HG03196 (cell line): ENCODE measurements around the gene CAMTA1.
A peak's percentile ranks its signal among the peaks of the same experiment; 100 is the strongest.
"Not testable (repeated sequence)": the region's sequence is repeated elsewhere in the genome, so short reads cannot be mapped to it uniquely, and the experiment has no call there.

Experiments
- ATAC-seq: cut with Tn5 transposase; IDR thresholded peaks from one replicate; pipeline ENCODE4 v1.9.1; 2021; ENCODE audit not compliant: unreplicated experiment

Gene CAMTA1, protein sequence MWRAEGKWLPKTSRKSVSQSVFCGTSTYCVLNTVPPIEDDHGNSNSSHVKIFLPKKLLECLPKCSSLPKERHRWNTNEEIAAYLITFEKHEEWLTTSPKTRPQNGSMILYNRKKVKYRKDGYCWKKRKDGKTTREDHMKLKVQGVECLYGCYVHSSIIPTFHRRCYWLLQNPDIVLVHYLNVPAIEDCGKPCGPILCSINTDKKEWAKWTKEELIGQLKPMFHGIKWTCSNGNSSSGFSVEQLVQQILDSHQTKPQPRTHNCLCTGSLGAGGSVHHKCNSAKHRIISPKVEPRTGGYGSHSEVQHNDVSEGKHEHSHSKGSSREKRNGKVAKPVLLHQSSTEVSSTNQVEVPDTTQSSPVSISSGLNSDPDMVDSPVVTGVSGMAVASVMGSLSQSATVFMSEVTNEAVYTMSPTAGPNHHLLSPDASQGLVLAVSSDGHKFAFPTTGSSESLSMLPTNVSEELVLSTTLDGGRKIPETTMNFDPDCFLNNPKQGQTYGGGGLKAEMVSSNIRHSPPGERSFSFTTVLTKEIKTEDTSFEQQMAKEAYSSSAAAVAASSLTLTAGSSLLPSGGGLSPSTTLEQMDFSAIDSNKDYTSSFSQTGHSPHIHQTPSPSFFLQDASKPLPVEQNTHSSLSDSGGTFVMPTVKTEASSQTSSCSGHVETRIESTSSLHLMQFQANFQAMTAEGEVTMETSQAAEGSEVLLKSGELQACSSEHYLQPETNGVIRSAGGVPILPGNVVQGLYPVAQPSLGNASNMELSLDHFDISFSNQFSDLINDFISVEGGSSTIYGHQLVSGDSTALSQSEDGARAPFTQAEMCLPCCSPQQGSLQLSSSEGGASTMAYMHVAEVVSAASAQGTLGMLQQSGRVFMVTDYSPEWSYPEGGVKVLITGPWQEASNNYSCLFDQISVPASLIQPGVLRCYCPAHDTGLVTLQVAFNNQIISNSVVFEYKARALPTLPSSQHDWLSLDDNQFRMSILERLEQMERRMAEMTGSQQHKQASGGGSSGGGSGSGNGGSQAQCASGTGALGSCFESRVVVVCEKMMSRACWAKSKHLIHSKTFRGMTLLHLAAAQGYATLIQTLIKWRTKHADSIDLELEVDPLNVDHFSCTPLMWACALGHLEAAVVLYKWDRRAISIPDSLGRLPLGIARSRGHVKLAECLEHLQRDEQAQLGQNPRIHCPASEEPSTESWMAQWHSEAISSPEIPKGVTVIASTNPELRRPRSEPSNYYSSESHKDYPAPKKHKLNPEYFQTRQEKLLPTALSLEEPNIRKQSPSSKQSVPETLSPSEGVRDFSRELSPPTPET (N-terminal part only)

DNA sequence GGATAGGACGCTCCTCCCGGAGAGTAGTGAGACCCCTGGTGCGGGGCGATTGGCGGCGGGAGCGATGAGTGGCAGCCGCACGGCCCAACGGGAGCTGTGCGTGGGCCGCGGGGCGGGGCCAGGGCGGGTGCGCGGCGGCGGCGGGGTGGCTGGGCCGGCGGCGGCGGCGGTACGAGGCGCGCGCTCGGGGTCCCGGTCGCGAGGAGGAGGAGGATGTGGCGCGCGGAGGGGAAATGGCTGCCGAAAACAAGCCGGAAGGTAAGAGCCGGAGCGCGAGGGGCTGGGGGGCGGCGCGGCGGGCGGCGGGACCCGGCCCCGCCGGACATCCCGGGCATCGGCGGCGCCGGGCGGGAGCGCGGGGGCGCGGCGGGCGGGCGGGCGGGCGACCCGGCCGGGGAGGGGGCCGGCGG, at the start of gene CAMTA1:
TSS of gene CAMTA1 (plus strand) at position 137 of the 410 bp plus-strand sequence. CDS start at position 214, 77 bp downstream.
- ATAC-seq: peak; percentile 76

DNA sequence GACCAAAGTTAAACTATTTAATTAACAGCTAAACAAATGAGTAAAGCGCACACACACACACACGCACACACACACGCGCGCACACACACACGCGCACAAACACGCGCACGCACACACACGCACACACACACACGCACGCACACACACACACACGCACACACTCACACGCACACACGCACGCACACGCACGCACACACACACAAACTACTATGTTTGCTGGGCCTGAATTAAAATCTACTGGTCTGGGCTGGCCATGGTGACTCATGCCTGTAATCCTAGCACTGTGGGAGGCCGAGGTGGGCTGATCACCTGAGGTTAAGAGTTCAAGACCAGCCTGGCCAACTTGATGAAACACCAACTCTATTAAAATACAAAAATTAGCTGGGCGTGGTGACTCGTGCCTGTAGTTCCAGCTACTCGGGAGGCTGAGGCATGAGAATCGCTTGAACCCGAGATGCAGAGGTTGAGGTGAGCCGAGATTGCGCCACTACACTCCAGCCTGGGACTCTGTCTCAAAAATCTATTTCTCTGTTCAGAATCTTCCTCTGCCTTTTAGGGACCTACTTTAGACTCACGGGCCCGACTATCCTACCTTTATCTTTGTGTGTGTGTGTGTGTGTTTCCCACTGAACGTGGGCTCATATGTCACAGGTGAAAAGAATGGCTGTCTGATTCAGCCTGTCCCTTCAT, 46.1 kb upstream of the CAMTA1 start:
- no peak for ATAC-seq

DNA sequence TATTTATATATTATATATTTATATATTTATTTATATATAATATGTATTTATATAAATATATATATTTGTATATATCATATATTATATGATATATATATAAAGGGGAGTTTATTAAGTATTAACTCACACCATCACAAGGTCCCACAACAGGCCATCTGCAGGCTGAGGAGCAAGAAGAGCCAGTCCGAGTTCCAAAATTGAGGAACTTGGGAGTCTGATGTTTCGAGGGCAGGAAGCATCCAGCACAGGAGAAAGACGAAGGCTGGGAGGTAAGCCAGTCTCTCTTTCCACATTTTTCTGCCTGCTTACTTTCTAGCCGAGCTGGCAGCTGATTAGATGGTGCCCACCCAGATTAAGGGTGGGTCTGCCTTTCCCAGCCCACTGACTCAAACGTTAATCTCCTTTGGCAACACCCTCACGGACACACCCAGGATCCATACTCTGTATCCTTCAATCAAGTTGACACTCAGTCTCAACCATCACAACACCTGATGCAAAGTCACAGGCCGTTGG, 42.5 kb upstream of the CAMTA1 start:
- ATAC-seq: not testable (repeated sequence)

DNA sequence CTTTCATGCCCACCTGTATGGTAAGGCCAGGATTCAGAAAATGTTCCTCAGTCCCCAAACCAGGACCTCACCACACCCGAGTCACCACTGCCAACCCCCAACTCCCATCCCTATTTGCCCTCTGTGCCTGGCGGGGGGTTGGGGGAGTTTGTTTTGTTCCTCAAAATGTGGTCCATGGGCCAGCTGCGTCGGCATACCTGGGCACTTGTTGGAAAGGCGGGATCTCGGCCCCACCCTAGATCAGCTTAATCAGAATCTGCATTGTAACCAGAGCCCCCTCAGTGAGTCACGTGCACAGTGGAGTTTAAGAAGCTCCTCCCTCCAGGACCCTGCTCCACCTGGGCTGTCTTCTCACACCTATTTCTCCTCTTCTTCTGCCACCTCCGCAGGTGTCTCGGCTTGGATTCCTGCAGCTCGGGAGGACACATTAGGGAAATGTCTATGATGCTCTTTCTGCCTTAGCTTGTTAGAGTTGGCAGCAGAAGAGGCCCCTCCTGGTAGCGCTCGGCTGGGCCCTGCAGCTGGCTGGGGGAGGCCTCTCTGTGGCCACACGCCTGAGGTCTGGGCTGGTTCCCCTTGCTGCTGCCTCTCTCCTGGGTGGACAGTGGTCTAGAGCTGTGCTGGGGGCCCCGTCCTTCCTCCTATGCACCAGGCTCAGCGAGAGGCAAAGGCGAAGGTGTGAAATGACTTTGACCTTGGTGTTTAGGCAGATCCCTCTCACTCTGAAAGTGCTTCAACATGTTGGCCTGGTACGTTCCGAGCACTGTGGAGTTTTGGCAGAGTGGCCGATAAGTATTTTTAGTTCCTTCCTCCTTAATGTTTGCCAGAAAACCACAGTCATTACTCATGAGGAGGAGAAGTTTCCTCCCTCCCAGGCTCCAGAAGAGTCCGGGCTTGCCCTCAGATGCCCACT, 41.8 kb upstream of the CAMTA1 start:
- no peak for ATAC-seq

DNA sequence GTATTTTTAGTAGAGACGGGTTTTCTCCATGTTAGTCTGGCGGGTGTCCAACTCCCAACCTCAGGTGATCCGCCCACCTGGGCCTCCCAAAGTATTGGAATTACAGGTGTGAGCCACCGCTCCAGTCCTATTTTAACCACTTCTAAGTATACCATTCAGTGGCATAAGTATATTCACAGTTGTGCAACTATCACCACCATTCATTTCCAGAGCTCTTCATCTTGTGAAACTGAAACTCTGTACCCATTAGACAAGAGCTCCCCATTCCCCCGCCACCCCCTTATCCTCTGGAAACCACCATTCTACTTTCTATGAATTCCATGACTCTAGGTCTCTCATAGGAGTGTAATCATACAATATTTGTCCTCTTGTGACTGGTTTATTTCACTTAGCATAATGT, 40.2 kb upstream of the CAMTA1 start:
- no peak for ATAC-seq

DNA sequence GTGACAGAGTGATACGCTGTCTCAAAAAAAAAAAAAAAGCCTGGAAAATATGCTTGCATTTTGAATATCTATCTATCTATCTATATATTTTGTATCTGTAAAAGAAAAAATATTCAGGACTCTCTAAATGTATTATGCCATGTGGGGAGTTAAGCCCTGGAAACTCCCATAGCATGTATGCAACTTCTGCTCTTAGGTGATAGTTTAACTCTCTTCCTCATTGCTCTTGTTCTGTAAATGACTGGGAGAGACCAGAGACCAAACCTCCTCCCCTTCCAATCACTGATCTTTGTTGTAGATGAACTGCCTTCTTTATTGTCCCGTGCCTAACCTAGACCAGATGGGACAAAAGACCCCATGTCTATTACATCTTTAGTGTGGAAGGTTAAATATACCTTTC, 37.6 kb upstream of the CAMTA1 start:
- no peak for ATAC-seq

DNA sequence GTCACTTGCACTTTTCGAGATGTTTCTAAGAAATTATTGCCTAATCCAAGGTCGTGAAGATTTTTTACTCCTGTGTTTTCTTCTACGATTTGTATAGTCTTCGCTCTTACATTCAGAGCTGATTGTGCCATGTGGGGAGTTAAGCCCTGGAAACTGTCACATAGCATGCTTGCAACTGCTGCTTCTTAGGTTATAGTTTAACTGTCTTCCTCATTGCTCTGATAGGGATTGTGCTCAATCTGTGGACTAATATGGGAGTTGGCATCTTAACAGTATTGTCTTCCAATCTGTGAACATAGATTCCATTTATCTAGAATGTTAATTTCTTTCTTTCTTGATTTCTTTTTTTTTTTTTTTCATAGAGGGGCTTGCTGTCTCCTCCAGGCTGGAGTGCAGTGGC, 34.8 kb upstream of the CAMTA1 start:
- ATAC-seq: no peak

DNA sequence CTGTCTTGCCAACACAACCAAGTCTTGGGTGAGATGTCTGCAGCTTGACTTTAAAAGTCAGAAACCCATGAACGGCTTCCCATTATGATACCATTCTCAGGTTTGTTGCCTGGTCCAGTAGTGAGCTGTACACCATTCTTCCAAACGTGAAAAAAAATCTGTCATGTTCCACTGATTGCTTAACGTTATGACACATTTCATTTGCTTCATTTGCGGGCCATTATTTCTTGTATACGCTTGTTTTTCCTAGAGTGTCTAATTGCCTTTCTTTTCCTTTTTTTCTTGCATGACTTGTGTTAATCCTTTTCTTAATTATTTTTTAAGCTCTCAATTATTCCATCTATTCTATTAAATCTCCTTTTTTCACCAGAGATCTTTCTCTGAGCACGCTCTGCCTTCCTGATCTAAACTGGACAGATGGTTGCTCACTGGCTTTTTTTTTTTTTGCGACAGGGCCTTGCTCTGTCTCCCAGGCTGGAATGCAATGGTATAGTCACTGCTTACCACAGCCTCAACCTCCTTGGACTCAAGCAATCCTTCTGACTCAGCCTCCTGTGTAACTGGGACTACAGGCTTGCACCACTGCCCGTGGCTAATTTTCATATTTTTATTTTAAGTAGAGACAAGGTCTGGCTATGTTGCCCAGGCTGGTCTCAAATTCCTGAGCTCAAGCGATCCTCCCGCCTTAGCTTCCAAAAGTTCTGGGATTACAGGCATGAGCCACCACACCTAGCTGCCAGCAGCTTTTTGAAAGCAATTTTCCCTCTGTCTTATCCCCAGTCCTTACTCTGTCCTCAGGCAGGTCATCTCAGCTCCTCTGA, 31.7 kb upstream of the CAMTA1 start:
- no peak for ATAC-seq

DNA sequence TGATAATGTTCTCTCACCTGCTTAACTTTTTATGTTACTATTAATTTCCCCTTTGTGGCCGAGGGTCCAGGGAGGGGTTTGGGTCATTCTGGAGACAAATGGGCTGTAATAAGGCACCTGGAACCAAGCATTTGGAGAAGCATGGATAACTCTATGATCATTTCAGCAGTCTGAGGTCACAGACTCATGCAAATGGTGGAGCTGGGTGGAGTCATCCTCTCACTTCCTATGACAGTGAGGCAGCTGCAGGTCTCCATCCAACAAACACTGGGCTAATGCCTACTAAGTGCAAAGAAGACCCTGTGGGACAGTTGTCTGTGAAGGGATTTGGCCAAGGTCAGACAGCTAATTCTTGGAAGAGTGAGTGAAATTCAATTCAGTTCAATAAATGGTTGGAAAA, 28.8 kb upstream of the CAMTA1 start:
- ATAC-seq: no peak

DNA sequence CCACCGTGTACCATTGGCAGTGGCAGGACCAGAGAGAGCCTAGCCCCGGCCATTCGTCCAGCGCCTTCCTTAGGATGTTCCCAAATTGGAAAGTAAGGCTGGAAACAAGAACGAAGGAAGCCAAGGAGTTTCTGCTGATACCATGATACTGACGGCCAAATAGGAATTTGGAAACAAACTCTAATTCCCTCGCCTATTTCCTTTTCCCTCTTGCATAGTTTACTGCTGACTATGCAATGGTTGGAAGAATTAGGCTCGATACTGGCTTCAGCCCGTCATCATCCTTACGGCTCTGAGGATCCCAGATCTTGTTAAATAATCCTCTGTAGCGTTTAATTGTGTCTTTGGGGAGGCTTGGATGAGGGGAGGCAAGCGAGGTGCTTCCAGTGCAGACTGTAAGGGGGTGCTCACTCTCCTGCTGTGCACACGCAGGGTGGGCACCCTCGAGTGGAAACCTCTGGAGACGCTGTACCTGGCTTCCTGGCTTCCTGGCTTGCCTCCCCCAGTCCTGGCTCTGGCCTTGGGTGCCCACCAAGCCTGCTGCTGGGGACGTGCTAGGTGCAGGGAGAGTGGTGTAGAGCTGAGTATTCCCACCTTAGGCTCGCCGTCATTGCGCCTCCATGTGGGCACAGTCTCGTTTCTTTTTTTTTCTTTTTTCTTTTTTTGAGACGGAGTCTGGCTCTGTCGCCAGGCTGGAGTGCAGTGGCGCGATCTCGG, 27.4 kb upstream of the CAMTA1 start:
- ATAC-seq: no peak

DNA sequence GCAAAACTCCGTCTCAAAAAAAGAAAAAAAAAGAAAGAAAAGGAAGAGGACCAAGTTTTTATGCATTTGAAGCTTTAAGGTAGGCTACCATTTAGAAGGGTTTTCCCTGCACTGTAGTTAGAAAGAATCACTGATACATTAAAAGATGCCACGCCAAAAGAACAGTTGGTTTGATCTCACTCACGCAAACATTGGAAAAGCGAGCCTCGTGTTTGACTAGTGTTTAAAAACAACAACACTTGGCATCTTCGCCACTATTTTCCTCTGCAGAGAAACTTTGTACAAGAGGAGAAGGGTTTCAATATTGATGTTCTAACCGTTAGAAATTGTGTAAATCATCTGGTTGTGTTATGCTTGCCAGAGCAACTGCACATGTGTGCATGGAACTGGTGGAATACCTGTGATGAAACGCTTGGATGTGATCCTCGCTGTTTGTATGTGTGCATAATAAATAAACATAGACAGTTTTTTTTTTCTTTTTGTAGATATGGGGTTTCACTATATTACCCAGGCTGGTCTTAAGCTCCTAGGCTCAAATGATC, 24.0 kb upstream of the CAMTA1 start:
- no peak for ATAC-seq

DNA sequence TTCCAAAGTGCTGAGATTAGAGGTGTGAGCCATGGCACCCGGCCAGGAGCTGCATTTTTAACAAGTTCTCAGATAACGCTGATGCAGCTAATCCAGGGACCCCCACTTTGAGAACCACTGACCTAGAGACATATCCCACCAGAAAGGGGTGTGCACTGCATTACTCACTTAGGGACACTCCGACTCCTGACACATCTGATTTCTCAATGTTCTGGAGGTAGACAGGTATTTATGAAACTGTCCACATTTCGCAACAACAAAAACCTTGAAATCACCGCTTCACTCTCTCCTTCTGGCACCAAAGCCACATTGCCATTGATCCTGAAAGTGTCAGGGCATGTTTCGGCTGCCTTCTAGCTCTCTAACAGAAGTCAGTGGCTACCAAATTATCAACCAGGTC, 23.2 kb upstream of the CAMTA1 start:
- no peak for ATAC-seq

DNA sequence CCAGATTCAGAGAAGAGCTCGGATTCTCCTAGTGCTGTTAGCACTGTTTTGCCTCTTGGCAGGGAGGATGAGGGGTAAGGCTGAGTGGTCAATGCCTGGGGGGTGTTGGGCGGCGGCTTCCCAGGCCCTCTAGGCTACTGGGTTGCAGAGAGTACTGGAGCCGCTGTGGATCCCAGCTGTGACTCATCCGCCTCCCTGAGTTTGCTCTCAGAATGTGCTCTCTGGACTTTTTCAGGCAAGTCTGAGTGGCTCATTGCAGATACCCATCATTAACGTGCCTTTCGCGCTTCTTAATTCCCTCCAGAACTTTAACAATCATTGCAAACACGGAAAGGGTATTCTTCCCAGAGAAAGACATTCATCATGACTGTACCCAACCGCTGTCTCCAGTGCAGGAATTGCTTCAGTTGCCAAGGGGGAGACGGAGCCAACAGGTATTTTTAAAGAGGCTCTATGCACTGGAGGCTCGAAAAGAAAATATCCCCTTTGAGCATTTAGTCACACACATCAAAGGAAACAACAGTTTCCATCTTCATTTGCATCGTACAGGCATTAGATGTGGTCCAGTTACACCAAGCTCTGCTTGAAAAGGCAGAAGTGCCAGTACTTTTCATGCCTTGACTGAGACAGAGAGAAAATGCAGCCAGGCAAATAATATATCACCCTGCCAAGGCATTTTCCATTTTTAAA, 14.4 kb upstream of the CAMTA1 start:
- ATAC-seq: no peak

DNA sequence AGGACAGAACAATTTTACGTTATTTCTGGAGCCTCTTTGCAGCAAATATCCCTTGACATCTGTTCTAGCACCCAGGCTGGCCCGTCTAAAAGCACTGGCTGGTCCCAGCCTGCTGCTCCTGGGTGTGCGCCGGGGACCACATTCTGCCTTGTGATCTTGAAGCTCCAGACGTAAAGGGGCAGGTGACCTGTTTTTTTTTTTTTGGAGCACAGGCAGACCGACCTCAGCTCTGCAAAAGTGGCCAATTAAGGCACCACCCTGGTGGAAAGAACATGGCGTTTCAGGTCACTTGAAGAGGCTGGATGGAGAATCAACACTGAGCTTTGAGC, 13.8 kb upstream of the CAMTA1 start:
- no peak for ATAC-seq

DNA sequence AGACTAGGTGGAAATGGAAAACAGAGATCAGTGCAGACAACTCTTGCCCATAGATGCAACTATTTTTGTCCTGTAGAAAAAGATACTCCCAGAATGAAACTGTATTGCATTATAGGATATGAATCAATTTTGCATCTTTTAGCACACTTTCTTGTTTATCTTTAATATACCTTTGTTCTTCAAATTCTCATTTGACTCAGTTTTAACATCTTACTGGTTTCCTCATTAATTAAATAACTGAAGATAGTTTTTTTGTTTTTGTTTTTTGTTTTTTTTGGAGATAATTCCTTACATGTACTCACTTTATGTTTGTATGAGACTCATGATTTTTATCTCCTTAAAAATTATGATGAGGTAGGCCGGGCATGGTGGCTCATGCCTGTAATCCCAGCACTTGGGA, 10.9 kb upstream of the CAMTA1 start:
- no peak for ATAC-seq

DNA sequence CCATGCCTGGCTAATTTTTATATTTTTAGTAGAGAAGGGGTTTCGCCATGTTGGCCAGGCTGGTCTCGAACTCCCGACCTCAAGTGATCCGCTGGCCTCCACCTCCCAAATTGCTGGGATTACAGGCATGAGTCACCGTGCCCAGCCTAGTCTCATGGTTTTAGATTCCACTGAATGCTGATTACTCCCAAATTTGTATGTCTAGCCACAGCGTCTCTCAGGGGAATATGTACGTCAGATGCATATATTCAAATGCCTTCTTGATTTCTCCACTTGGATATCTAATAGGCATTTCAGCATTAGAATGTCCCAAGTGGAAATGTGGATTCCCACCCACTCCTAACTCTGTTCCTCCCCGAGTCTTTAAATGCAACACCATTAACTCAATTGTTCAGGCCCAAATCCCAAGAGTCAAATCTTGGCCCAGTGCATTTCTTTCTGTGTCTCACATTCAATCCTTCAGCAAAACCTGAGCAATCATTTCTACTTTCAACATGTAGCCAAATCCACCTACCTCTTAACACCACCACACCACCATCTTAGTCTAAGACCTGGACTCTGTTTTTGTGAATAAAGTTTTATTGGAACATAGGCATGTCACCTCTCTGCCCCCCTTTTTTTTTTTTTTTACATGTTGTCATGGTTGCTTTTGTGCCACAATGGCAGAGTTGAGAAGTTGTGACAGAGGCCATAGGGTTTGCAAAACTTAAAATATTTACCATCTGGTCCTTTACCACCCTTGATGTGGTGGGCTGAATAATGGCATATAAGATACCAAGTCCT, 9.8 kb upstream of the CAMTA1 start:
- no peak for ATAC-seq
